ENCODE measurements around the gene SLC45A1. TPM values are rescaled to one million over a fixed set of nuclear protein-coding genes. Genes with fewer than 3 reads are reported as not detected.

The SLC45A1 gene
- total and polyA plus RNA-seq, 2 of the 4 experiments (the other 2 are of a cell fraction) = 0.72 to 3.9 TPM

DNA sequence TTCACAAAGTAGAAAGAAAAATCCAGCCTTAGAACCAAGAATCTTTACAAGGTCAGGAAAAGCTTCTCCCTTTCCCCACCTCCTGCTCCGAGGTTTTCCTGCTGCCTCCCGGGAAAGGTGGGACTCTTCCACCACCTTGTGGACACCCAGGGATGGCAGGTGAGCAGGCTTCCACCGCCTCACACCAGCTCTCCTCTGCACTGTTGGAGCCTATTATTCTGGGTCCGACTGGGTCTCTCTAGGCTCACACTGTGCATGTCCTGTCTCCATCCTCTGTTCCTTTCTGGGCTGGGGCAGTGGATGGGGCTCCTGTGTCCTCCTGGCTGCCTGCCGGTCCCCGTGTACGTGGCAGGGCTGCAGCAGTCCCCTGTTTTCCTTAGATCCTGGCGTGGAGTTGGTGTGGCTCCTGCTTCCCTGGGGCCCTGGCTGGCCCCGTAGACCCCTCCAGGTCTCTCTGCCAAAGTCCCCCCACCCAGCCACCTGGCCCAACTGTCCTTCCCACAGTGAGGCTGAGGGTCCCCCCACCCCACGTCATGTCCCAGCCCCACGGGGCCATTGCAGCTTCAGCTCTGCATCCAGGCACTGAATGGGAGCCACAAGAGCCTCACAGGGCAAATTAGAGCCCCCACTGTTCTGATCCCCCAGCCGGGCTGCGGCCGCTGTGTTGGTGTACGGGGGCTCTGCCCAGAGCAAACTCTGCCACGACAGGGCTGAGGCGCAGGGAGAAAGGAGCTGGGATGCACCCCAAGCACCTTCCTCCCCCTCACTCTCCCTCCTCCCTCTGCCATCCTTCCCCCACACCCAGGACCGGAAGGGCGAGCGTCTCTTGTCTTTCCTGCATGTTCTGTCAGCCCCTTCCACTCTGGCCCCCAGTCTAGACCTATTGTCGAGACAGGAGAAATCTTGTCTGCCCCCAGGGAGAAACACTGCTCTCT is 3.3 kb upstream of the SLC45A1 start (continued):
- TF ChIP-seq RFX5 (IDR thresholded peaks at IDR 0.05; ENCODE audit: low read depth, low read length) = no peak
- peak; percentile 100 for TF ChIP-seq SMC3 (IDR thresholded peaks at IDR 0.05; ENCODE audit: low read depth, low read length)

All from IMR-90 (cell line).